T-helper 2 cell treated with Interferon-gamma antibody and Interleukin-4, amounts not matched to agents 5 μg/mL and 100 μg/mL, for 36 hours (primary cell): ENCODE data around the gene OPTC.

ENCODE experiments used
- DNase-seq: peaks from one replicate; pipeline ENCODE4 v3.0.0; 2021; ENCODE audit warnings: low spot score
- H3K27ac Mint-ChIP-seq: one replicate; pipeline ENCODE4 v1.8.0; 2021; ENCODE audit warnings: mild to moderate bottlenecking, mixed read lengths
- H3K27me3 Mint-ChIP-seq: one replicate; pipeline ENCODE4 v1.8.0; 2021; ENCODE audit warnings: low read depth, mixed read lengths
- H3K36me3 Mint-ChIP-seq: one replicate; pipeline ENCODE4 v1.8.0; 2021; ENCODE audit warnings: low read depth, mixed read lengths
- H3K4me1 Mint-ChIP-seq: one replicate; pipeline ENCODE4 v1.8.0; 2021; ENCODE audit warnings: low read depth, mixed read lengths
- H3K4me3 Mint-ChIP-seq: one replicate; pipeline ENCODE4 v1.8.0; 2022; ENCODE audit warnings: mild to moderate bottlenecking, moderate library complexity, mixed read lengths
- H3K9me3 Mint-ChIP-seq: one replicate; pipeline ENCODE4 v1.8.0; 2021; ENCODE audit warnings: mixed read lengths

The OPTC gene

DNA sequence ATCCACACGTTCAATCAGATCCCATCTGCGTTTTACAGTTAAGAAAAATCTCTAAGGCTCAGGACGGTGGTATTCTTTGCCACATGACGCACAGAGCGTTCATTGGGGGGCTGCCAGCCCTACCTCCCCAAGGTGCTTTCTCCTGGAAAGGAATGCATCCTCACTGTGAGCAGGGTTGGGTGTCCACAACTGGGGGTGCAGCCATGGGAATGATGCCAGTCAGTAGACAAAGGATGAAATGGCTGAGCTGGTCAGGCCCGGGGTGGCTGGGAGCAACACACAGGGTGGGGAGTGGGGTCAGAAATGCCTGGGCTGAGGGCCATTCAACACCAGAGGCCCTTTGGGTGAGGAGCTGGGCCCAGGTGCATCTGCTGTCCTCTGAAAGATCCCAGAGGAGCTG lies 25.9 kb downstream of the OPTC start:
- Mint-ChIP-seq H3K4me1 (no peaks in the 10 kb centered on the region), H3K4me3 (no peak overlapping the region), H3K27ac (no peak overlapping the region), H3K27me3 (no peaks in the 10 kb centered on the region), H3K9me3 (no peaks in the 10 kb centered on the region), H3K36me3 (no peaks in the 10 kb centered on the region)
- no peak for DNase-seq

DNA sequence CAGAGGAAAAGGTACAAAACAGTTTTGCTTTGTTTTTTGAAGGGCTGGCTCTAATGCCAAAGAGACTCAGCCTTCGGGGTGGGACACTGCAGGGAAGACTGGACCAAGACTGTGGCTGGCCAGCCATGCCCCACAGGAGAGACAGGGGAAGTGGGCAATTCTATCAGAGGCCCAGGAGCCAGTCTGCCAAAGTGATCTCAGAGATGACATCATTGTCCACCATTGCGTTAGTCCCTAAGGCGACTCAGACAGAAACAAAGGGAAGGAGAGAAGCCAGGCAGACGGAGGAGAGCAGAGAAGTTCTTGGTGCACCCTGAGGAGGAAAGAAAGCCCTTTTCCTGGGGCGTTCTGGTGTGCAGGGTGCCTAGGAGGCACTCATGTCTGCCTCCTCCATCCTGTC lies 26.4 kb downstream of the OPTC start:
- no peaks in the 10 kb centered on the region for H3K36me3 Mint-ChIP-seq
- no peak overlapping the region for H3K4me3 Mint-ChIP-seq
- no peaks in the 10 kb centered on the region for H3K9me3 Mint-ChIP-seq
- no peaks in the 10 kb centered on the region for H3K27me3 Mint-ChIP-seq
- DNase-seq: no peak
- H3K4me1 Mint-ChIP-seq: no peaks in the 10 kb centered on the region
- H3K27ac Mint-ChIP-seq: no peak overlapping the region

DNA sequence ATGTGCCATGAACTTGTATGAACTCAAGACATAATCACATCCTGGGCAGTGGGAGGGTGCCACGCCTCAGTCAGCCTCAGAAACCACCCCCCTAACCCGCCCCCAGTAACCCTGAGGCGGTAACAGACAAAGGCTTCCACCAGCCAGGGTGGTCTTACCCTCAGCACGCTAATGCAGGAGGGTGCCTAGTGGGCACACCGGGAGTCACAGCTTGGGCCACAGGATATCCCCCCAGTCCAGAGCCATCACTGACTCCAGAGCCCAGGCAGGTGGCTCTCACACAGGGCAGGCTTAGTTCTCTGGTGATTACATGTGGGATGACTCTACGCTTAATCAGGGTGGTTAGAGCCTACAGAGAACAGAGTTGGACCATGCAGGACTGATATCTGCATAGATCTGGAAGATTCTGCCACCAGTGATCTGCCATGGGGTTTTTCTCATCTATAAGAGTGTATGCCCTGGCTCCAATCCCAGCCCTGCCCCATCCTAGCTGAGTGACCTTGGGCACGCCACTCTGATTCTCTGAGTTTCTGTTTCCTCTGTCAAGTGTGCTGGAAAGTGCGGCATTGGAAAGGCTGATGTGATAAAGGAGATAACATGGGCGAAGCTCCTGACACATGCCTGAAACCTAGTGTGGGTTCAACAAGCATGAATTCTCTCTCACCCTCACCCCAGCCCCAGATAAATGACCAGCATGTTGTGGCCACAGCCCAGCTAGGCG lies 27.3 kb downstream of the OPTC start:
- H3K4me3 Mint-ChIP-seq: no peak overlapping the region
- no peaks in the 10 kb centered on the region for H3K36me3 Mint-ChIP-seq
- H3K9me3 Mint-ChIP-seq: no peaks in the 10 kb centered on the region

DNA sequence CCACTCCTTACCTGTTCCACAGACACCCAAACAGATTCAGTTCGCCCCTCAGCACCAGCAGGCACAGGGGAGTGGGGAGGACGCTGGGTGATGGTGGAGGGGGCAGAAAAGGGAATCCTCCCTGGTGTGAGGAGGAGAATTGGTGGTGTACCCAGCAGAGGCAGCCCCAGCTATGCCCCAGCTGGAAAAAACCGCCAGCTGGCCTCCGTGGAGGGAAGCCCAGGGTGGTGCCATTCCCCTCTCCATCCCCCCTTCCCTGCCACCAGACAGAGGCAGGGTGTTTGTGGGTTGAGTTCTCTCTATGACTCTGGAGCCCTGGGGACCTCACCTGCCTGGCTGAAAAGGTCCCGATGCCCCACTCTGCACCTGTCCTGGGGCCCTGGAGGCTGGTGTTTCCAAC lies 27.9 kb downstream of the OPTC start:
- Mint-ChIP-seq H3K9me3 (no peaks in the 10 kb centered on the region), H3K36me3 (no peaks in the 10 kb centered on the region), H3K27ac (no peak overlapping the region), H3K4me1 (no peaks in the 10 kb centered on the region), H3K4me3 (no peak overlapping the region), H3K27me3 (no peaks in the 10 kb centered on the region)
- DNase-seq: no peak

More for the DNA sequence above, 27.3 kb downstream of the OPTC start:
- Mint-ChIP-seq H3K27me3 (no peaks in the 10 kb centered on the region), H3K27ac (no peak overlapping the region), H3K4me1 (no peaks in the 10 kb centered on the region)
- no peak for DNase-seq

DNA sequence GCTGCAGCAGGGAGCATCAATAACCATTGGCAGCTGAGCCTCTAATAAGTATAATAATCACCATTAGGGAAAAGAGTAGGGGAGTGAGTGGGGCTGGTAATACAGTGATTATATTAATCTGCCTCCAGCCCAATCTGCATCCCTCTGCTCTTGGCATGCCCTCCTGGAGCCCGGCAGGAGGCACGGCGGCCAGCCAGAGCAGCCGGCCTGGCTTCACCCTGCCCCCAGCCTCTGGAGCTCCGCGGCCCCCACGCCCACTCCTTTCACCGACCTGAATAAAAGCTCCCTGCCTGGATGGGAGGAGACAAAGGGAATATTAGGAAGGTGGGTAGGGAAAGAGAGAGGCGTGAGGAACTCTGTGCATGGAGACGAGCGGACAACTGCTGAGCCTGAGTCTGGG lies 28.3 kb downstream of the OPTC start:
- no peaks in the 10 kb centered on the region for H3K36me3 Mint-ChIP-seq
- no peak overlapping the region for H3K4me3 Mint-ChIP-seq
- no peaks in the 10 kb centered on the region for H3K4me1 Mint-ChIP-seq
- H3K9me3 Mint-ChIP-seq: no peaks in the 10 kb centered on the region
- H3K27me3 Mint-ChIP-seq: no peaks in the 10 kb centered on the region
- no peak overlapping the region for H3K27ac Mint-ChIP-seq
- DNase-seq: no peak

DNA sequence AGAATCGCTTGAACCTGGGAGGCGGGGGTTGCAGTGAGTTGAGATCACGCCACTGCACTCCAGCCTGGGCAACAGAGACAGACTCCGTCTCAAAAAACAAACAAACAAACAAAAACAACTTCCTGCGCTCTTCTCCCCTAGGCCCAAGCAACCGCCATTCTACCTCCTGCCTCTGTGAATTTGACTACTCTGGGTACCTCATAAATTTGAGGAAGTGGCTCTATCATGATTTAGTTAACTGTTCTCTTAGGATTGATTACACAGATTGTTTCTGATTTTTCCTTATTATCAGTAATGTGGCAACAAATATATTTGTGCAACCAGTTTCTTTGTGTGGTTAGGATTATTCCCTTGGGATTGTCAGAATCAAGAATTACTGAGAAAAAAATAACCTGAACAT lies 29.7 kb downstream of the OPTC start:
- DNase-seq: no peak
- H3K36me3 Mint-ChIP-seq: no peaks in the 10 kb centered on the region

DNA sequence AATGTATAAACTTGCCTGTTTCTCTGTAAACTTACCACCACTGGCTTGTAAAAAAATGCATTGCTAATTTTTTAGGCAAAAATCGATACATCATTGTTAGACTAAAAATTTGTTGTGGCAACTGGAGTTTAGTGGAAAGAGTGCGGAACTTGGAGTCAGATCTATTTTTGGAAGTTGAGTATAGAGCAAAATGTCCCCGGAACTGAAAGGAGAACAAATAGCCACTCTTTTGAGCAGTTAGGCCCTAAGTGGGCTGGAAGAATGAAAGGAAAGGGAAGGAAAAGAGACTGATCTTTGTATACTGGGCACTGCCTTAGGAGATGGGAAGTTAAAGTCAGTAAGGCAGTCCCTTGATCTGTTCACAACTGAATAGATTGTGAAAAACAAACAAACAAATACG lies 30.2 kb downstream of the OPTC start:
- H3K36me3 Mint-ChIP-seq: no peaks in the 10 kb centered on the region
- no peak overlapping the region for H3K4me3 Mint-ChIP-seq
- H3K27me3 Mint-ChIP-seq: no peaks in the 10 kb centered on the region
- H3K9me3 Mint-ChIP-seq: no peaks in the 10 kb centered on the region
- H3K4me1 Mint-ChIP-seq: no peaks in the 10 kb centered on the region
- no peak for DNase-seq
- no peak overlapping the region for H3K27ac Mint-ChIP-seq

More for the DNA sequence above, 29.7 kb downstream of the OPTC start:
- Mint-ChIP-seq H3K27me3 (no peaks in the 10 kb centered on the region), H3K4me1 (no peaks in the 10 kb centered on the region), H3K27ac (no peak overlapping the region), H3K4me3 (no peak overlapping the region), H3K9me3 (no peaks in the 10 kb centered on the region)

DNA sequence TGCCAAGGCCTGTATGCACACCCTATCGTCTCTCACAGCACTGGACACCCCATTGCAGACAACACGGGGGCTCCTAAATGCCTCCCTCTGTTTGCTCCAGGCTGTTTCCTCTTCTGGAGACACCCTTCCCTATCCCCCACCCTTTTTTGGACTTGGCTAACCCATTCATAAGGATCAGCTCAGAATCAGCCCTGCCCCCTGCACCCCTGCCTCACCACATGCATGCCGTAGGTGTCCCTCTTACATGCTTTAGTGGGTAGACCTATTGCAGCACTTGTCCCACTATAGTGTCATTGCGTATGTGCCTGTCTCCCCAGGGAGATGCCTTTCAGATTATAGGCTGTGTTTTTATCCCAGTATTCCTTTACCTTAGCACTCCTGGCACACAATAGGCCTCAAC lies 30.9 kb downstream of the OPTC start:
- Mint-ChIP-seq H3K9me3 (no peaks in the 10 kb centered on the region), H3K4me1 (peaks cover 1% of the 10 kb centered on the region), H3K27ac (no peak overlapping the region), H3K27me3 (no peaks in the 10 kb centered on the region), H3K4me3 (no peak overlapping the region), H3K36me3 (no peaks in the 10 kb centered on the region)
- no peak for DNase-seq

DNA sequence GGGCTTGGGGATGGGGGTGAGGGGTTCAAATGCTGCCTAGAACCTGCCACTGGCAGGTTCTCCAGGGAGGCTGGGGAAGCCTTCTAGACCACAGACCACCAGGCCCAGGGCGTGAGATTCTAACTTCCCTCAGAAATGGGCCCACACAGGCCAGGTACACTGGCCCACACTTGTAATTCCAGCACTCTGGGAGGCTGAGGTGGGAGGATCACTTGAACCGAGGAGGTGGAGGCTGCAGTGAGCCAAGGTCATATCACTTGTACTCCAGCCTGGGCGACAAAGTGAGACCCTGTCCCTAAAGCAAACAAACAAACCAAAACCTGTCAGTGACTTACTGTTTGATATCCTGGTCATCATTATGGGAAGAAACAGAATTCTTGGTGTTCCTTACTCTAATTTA lies 31.7 kb downstream of the OPTC start:
- H3K4me3 Mint-ChIP-seq: no peak overlapping the region
- no peaks in the 10 kb centered on the region for H3K9me3 Mint-ChIP-seq
- peaks cover 1% of the 10 kb centered on the region for H3K4me1 Mint-ChIP-seq
- H3K27me3 Mint-ChIP-seq: no peaks in the 10 kb centered on the region
- H3K36me3 Mint-ChIP-seq: no peaks in the 10 kb centered on the region
- DNase-seq: no peak
- no peak overlapping the region for H3K27ac Mint-ChIP-seq

DNA sequence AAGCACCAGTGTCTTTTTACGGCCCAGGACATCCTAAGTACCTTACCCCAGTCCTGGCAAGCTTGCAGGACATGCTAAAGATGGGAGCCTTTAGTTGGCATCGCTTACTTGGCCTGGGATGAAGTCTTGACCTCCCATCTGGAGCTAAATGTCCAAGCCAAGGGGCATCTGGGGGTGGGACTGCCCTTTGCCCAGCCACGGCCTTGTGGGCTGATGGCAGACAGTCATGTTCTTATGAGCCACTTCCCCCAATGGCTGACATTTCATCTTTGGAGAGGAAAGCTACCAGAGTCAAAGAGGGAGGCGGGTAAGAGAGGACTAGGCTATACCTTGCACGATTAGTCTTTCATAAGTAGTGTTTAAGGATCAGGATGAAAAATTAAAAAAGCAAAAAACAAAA lies 32.2 kb downstream of the OPTC start:
- DNase-seq: no peak
- Mint-ChIP-seq H3K9me3 (no peaks in the 10 kb centered on the region), H3K4me1 (peaks cover 1% of the 10 kb centered on the region), H3K27me3 (no peaks in the 10 kb centered on the region), H3K27ac (no peak overlapping the region), H3K36me3 (no peaks in the 10 kb centered on the region), H3K4me3 (no peak overlapping the region)

DNA sequence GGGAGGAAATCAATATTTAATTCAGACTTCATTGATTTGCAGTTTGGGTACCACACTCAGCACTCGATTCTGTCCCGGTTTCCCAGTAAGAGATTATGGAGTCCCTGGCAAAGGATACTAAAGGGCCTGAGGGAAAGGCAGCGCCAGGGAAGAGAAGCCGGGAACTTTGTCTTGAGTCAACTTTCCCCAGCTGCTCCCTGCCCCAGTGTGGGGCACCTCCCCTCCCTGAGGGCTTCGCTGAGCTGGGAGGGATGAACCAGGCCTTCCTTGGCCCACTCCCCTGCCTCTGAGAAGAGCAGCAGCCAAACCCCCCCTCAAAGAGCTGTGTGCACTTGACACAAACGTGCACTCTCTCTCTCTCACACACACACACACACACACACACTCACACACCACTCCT lies 32.6 kb downstream of the OPTC start:
- Mint-ChIP-seq H3K4me1 (peaks cover 1% of the 10 kb centered on the region), H3K4me3 (no peak overlapping the region), H3K9me3 (no peaks in the 10 kb centered on the region), H3K27ac (no peak overlapping the region), H3K27me3 (no peaks in the 10 kb centered on the region), H3K36me3 (no peaks in the 10 kb centered on the region)
- no peak for DNase-seq

DNA sequence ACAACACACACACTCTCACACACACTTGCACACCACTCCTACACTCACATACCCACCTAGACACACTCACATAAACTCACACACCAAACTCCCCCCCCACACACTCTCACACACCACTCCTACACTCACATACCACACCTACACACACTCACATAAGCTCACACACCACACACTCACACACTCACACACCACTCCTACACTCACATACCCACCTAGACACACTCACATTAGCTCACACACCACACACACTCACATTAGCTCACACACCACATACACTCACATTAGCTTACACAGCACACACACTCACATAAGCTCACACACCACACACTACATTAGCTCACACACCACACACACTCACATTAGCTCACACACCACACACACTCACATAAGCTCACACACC lies 33.1 kb downstream of the OPTC start:
- Mint-ChIP-seq H3K9me3 (no peaks in the 10 kb centered on the region), H3K4me1 (peaks cover 1% of the 10 kb centered on the region), H3K36me3 (no peaks in the 10 kb centered on the region), H3K27me3 (peaks cover 1% of the 10 kb centered on the region), H3K27ac (no peak overlapping the region), H3K4me3 (no peak overlapping the region)
- DNase-seq: no peak

DNA sequence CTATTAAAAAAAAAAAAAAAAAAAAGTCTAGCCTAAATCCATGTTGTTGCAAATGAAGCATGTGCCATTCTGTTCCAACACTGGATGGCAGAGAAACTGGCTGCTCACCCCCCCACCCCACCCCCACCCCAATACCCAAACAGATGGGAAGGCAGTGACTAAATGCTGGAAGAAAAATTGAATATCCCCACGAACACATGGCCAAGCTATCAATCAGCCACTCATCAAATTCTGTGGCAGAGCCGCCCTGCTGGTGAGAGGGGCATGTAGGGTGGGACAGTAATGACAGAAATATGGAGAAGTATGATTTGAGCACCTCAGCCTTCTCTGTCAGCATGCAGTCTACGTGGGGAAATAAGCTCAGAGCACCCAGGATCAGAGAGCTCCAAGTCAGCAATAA lies 34.1 kb downstream of the OPTC start:
- no peak overlapping the region for H3K27ac Mint-ChIP-seq
- peaks cover 3% of the 10 kb centered on the region for H3K27me3 Mint-ChIP-seq
- H3K4me1 Mint-ChIP-seq: peaks cover 1% of the 10 kb centered on the region
- H3K4me3 Mint-ChIP-seq: no peak overlapping the region
- H3K9me3 Mint-ChIP-seq: no peaks in the 10 kb centered on the region
- DNase-seq: no peak
- H3K36me3 Mint-ChIP-seq: no peaks in the 10 kb centered on the region

DNA sequence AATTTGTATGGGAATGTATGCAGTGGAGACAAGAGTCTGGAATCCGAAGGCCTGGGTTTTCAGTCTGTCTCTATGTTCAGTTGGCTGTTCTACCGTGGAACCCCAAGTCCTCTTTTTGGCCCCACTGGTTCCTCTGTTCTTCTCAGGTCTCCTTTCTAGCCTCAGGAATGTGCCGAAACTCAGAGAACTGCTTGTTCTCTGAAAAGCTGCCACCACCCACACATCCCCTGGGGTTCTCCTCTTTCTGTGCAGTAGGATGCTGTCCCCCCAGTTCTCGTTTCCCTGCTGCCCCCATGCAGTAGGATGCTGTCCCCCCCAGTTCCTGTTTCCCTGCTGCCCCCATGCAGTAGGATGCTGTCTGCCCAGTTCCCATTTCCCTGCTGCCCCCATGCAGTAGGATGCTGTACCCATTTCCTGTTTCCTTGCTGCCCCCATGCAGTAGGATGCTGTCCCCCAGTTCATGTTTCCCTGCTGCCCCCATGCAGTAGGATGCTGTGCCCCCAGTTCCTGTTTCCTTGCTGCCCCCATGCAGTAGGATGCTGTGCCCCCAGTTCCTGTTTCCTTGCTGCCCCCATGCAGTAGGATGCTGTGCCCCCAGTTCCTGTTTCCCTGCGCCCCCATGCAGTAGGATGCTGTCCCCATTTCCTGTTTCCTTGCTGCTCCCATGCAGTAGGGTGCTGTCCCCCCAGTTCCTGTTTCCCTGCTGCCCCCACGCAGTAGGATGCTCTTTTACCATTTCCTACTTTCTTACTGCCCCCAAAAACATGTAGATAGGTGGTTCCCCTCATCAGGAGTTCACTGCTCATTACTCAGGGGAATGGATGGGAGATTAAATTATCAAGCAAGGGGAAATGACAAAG lies 35.3 kb downstream of the OPTC start:
- peaks cover 1% of the 10 kb centered on the region for H3K4me1 Mint-ChIP-seq
- H3K27ac Mint-ChIP-seq: no peak overlapping the region
- H3K27me3 Mint-ChIP-seq: peaks cover 3% of the 10 kb centered on the region
- H3K9me3 Mint-ChIP-seq: no peaks in the 10 kb centered on the region
- H3K36me3 Mint-ChIP-seq: no peaks in the 10 kb centered on the region
- DNase-seq: no peak
- H3K4me3 Mint-ChIP-seq: no peak overlapping the region
